Left forelimb (tissue), 1 donor: ENCODE results near the gene MAGI2.
"Not testable (repeated sequence)": the region's sequence is repeated elsewhere in the genome, so short reads cannot be mapped to it uniquely, and the experiment has no call there.

Experiments
- DNase-seq: peaks from one replicate; pipeline ENCODE4 v3.0.0-alpha.2; 2018; ENCODE audit warnings: low spot score

The MAGI2 gene

GRCh38 chr7:78346827-78347226 is 1106.6 kb downstream of the MAGI2 start:
- DNase-seq = no peak

DNA sequence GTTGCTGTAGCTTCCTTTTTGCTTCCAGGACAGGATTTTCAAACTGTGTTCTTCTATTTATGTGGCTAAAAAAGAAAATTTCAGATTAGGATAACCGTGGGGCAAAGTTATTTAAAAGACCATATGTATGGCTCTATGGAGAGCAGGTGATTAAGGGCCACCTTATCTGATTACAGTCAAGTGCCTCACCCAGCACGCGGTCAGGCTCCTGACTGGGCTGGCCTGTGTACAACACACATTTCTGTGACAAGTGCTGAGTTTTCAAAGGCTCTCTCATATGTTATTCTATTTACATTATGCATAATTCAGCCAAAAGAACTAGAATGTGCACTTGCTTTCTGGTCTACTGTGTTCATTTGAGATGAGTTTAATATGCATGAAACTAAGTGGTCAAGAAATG is 1107.5 kb downstream of the MAGI2 start:
- DNase-seq = no peak

GRCh38 chr7:78345293-78345911 is 1108.1 kb downstream of the MAGI2 start:
- DNase-seq = no peak

GRCh38 chr7:78334426-78334825 is 1119.0 kb downstream of the MAGI2 start:
- no peak for DNase-seq

DNA sequence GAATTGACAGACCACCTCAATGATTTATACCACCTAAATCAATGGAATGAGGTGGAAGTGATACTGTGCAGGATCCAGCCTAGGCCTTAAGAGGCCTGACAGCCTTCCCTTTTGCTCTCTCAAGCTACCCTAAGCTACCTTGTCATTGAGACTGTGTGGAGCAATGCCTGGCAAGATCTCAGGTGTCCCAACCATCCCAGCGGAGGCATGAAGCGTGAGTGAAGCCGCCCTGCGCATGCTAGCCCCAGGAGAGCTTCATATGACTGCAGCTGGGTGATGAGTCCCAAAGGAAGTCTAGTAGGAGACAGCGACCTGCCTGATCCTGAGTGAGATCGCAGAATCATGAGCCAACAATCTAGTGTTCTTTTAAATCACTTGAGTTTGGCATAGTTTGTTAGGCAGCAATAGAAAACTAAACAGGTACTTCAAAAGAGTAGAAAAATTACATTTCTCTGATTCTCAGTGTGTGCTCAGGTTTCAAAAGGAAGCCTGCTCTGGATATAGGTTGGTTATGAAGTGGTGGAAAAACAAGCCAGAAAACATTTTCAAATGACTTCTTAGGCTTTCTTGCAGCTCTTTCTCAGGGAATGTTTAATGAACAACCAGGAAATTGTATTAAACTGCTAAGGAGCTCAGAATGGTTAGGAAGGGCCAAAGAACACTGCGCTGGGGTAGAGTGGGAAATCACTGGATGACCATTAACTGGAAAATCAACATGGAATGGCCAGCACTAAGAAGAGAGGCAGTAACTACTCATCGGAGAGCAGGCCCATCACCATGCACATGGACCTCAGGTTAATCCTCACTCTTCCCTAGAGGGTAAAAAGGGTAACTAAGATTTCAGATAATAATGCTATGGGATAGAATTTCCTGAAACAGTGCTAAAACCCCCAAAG is 1119.7 kb downstream of the MAGI2 start:
- DNase-seq = no peak

DNA sequence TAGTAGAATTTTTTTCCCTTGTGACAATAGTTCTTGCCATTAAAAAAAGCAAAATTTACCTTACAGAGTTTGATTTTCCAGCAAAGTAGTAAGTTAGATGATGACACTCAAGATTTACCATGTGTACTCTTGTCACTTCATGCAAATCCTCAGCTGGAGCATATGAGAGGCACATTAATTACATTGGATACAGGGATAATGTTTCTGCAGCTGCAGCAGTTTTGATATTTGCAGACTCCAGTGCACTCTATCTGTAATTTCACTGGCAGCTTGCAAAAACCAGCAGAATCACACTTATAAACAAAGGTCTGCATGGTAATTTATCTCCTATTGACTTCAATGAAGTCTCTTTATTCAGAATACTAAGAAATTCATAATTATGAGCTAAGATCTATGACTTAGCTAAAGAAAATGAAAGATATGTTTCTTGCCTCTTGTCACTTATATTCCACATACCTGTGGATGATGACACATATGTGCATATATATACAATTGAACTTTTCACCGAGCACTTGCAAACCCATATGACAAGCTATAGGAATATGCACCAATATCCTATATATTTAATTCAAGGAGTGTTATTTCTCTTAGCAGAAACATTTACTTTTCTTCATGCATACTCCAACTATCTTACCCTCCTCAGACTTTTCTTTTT is 1124.3 kb downstream of the MAGI2 start:
- no peak for DNase-seq

DNA sequence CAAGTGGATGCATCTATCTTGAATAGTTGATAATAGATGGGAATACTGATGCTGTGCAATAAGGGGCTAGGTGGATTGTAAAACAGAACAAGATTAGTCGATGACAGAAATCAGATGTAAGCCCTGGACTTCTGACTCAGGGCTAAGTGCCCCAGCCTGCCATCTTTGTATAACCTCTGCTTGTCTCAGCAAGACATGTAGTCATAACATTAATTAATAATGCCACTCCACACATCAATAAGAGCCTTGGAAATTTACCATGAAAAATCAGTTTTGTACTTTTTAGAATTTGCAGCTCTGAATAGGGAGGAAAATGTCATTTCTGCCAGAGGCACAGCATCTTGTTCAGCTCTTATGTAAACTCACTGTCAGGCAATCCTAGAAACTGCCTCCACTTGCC is 1125.7 kb downstream of the MAGI2 start:
- no peak for DNase-seq

DNA sequence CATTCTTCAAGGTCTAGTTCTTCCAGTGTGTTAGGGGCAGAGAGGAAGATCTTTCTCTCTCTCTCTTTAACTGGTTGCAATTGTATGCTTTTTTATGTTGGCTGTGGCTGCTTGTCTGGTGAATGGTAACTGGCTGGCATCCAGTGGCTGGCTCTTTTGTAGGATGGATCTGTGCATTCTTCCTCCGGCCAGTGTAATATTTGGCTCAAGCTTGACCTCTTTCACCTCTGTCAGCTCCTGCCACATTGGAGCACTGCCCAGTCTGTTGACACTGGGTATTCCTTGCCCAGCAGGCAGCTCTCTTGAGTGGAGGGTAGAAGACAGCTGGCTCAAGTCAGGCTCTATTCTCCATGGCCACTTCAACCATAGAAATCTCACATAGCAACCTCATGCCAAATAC is 1126.6 kb downstream of the MAGI2 start:
- no peak for DNase-seq

GRCh38 chr7:78326189-78326588 is 1127.3 kb downstream of the MAGI2 start:
- DNase-seq = no peak

DNA sequence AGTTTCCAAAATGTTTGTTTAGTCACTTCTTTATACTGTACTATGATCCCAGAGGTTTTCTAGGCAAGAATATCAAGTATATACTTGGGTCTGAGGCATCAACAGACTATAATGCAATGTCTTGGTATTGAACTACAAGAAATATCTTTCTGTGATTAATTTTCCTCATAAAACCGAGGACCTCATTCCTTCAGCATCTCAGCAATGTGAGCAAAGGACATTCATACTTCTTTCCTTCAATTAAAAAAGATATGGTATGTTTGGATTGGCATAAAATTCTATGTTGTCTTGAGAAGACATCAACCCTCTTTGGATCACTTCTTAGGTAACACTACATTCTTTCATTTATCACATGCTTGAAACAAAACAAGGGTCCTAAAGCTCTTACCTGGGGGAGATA is 1130.3 kb downstream of the MAGI2 start:
- no peak for DNase-seq

DNA sequence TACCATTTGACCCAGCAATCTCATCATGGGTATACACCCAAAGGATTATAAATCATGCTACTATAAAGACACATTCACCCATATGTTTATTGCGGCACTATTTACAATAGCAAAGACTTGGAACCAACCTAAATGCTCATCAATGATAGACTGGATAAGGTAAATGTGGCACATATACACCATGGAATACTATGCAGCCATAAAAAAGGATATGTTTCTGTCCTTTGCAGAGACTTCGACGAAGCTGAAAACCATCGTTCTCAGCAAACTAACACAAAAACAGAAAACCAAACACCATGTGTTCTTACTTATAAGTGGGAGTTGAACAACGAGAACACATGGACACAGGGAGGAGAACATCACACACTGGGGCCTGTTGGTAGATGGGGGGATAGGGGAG is 1131.2 kb downstream of the MAGI2 start:
- DNase-seq = not testable (repeated sequence)

GRCh38 chr7:78317371-78317770 is 1136.1 kb downstream of the MAGI2 start:
- no peak for DNase-seq

DNA sequence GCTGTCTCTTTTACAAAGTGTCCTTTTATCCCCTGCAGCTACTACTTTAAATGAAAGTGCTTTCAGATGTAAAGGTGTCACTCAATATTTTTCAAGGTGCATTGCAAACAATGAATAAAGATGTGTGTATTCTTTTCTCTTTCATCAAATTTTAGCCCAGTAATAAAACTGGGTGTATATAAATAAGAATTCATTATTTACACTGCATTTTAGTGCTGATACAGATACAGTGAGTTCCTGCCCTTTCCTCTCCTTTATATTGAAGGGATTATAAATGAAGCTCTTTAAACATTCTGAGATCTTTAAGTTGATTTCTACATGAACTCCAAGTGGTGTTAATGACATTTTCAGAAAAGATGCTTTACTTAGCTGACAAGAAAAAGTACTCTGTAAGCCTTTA is 1137.4 kb downstream of the MAGI2 start:
- DNase-seq = no peak

GRCh38 chr7:78315119-78315518 is 1138.3 kb downstream of the MAGI2 start:
- no peak for DNase-seq

GRCh38 chr7:78311181-78311580 is 1142.3 kb downstream of the MAGI2 start:
- DNase-seq = no peak

DNA sequence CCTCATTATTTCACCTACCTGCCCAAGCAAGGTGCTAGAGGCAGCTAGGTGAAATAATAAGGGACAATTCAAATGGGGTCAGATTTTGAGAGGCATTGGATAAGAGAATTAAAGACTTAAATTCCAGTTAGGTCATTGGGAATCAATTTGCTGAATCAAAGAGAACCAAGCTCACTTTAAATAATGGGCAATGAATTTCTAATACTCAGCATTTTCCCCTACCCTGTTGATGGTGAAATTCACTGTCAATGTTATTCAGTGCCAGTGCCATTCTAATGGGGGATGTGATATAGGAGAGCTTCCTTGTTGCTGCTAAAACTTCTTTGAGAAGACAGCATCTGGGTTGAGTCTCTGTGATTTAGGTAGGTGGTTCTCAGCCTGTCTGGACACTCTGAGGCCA is 1145.6 kb downstream of the MAGI2 start:
- DNase-seq = no peak

- no peak for DNase-seq
Measured at GRCh38 chr7:78306634-78307033, 1146.8 kb downstream of the MAGI2 start.

DNA sequence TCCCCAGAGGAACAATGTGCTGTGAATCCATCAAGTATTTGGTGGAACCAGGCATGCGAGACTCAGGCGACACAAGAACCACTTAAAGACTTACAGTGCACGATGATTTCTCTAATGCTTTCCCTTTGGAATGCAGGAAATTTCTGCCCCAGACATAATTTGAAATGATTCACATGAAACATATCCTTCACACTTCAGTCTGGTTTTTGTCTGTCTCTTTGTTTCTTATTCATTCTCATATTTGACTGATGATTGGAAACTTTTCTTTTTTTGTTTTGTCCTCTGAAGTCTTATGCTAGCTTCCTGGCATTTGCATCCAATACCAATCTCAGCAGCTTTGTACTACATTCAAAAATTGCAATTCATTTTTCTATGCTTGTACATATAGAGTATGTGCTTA is 1152.1 kb downstream of the MAGI2 start:
- no peak for DNase-seq

- DNase-seq = no peak
Measured at GRCh38 chr7:78299088-78299487, 1154.4 kb downstream of the MAGI2 start.

GRCh38 chr7:78296644-78297371 is 1156.7 kb downstream of the MAGI2 start:
- no peak for DNase-seq

- DNase-seq = no peak
Measured at GRCh38 chr7:78296046-78296597, 1157.3 kb downstream of the MAGI2 start.

GRCh38 chr7:78289471-78289870 is 1164.0 kb downstream of the MAGI2 start:
- DNase-seq = not testable (repeated sequence)
